ENCODE measurements around the gene MAP2K3.
"Not testable (repeated sequence)": the region's sequence is repeated elsewhere in the genome, so short reads cannot be mapped to it uniquely, and the experiment has no call there.

GRCh38 chr17:21305431-21306180 lies 21.1 kb downstream of the MAP2K3 start:
- TF ChIP-seq EZH2 (IDR thresholded peaks at IDR 0.05; ENCODE audit: borderline replicate concordance, insufficient read depth, low read length, poor library complexity, severe bottlenecking); REST (IDR thresholded peaks at IDR 0.05; ENCODE audit: borderline replicate concordance); POLR2AphosphoS5 (IDR thresholded peaks at IDR 0.05); EP300 (conservative IDR thresholded peaks at IDR 0.05; ENCODE audit: poor library complexity, severe bottlenecking); MXI1 (conservative IDR thresholded peaks at IDR 0.05; ENCODE audit: poor library complexity, severe bottlenecking); SMC3 (conservative IDR thresholded peaks at IDR 0.05; ENCODE audit: poor library complexity): not testable (repeated sequence)
- TF ChIP-seq, protein P1, sequence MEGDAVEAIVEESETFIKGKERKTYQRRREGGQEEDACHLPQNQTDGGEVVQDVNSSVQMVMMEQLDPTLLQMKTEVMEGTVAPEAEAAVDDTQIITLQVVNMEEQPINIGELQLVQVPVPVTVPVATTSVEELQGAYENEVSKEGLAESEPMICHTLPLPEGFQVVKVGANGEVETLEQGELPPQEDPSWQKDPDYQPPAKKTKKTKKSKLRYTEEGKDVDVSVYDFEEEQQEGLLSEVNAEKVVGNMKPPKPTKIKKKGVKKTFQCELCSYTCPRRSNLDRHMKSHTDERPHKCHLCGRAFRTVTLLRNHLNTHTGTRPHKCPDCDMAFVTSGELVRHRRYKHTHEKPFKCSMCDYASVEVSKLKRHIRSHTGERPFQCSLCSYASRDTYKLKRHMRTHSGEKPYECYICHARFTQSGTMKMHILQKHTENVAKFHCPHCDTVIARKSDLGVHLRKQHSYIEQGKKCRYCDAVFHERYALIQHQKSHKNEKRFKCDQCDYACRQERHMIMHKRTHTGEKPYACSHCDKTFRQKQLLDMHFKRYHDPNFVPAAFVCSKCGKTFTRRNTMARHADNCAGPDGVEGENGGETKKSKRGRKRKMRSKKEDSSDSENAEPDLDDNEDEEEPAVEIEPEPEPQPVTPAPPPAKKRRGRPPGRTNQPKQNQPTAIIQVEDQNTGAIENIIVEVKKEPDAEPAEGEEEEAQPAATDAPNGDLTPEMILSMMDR (IDR thresholded peaks at IDR 0.05; ENCODE audit: poor library complexity, severe bottlenecking): not testable (repeated sequence)

Measured in neural cell (in vitro differentiated cells).